Activated CD4-positive, alpha-beta T cell treated with anti-CD3 and anti-CD28 coated beads for 1 hour (primary cell): ENCODE data around the gene CHI3L1.
"Not testable (repeated sequence)": the region's sequence is repeated elsewhere in the genome, so short reads cannot be mapped to it uniquely, and the experiment has no call there.

Experiments used
- DNase-seq: peaks from one replicate; pipeline ENCODE4 v3.0.0-alpha.2; 2020

Gene CHI3L1

GRCh38 chr1:203186446-203187303 is at the start of gene CHI3L1:
TSS of gene CHI3L1 (minus strand) at chr1:203186704. CDS start at chr1:203186623, 81 bp downstream.
- DNase-seq: no peak

DNA sequence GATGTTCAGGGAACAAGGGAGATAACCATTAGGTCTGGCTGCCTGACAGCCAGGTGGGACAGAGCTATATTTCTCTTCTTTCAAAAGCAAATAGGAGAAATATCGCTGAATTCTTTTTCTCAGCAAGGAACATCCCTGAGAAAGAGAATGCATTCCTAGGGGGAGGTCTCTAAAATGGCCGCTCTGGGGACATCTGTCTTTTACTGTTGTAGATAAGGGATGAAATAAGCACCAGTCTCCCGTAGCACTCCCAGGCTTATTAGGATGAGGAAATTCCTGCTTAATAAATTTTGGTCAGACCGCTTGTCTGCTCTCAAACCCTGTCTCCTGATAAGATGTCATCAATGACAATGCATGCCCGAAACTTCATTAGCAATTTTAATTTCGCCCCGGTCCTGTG is 48.4 kb upstream of the CHI3L1 start:
- DNase-seq: not testable (repeated sequence)

DNA sequence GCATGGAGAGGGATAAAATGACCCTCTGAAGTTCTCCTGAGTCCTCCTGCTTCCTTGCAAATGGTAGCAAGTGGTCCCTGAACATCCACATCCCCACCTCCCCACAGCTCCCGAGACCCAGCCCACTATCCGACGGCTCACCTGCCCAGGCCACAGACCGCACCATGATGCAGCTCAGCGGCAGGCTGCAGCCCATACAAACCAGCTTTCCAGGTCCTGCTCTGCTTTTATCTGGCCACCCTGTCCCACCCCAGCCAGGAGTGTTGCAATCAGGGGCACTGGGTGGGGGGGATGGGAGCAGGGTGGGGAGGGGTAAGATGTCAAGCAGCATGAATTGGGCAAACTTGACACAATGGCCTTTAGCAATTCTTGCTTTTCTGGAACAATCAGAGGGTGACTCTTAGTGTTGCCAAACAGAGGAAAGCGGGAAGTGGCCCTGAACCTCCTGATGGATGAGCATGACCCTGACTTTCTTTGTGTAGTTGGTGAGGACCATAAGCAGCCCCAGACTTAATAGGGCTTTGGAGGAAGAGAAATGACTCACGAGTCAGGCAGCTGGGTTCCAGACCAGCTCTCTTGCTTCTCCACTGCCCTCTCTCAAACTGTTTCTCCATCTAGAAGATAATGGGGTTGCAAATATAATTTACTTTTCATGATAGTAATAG is 43.1 kb upstream of the CHI3L1 start, which contains the start of gene CHIT1:
Gene CHIT1, minus strand, starts transcription at position 203 of the 665 bp plus-strand sequence. Its CDS starts 37 bp downstream, at position 166.
- DNase-seq: no peak

GRCh38 chr1:203228670-203229069 is 42.2 kb upstream of the CHI3L1 start:
- DNase-seq: no peak

DNA sequence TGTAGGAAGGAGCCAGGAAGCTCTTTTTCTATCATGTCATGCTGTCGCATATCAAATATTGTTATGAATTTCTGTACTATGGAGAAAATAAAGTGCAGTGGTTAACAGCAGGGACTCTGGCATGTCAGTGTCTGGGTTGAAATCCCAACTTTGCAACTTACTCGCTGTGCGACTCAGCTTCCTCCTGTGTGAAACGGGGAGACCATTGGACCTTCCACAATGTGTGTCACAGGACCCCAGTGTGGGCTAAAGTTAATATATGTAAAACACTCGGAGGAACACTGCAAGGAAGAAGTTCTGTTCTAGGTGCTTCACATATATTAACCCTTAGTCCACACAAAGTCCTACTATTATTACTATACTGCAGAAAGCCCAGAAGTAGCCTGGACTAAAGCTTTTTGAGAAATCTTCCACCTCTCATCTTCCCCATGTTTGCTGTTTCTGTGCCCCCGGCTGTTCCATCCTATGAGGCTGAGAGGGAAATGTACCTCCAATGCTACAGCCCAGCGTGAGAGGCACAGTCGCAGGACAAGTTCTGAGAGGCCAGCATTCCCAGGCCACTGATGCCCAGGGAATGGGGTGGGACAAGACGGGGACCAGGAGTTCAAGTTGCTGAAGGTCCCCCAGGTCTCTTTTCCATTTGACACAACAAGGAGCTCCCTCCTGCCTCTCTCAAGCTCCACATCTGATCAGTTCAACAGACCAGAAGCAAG is 41.0 kb upstream of the CHI3L1 start:
- no peak for DNase-seq

DNA sequence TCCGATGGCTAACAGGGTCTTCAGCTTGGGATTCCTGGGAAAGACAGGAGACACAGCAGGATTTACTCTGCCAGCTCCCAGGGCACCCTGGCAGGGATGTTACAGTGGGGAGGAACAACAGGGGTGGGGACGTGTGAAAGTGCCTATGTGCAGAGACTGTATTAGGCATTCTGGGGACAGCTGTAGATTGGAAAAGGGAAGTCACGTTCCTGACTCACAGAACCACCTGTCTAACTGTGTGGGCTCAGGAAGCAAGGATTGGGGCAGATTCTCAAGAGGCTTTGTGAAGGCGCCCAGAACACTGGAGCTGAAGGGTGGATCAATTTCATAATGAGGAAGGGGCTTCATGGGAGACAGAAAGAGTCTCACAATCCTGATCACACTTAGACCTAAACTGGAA is 38.6 kb upstream of the CHI3L1 start:
- no peak for DNase-seq

DNA sequence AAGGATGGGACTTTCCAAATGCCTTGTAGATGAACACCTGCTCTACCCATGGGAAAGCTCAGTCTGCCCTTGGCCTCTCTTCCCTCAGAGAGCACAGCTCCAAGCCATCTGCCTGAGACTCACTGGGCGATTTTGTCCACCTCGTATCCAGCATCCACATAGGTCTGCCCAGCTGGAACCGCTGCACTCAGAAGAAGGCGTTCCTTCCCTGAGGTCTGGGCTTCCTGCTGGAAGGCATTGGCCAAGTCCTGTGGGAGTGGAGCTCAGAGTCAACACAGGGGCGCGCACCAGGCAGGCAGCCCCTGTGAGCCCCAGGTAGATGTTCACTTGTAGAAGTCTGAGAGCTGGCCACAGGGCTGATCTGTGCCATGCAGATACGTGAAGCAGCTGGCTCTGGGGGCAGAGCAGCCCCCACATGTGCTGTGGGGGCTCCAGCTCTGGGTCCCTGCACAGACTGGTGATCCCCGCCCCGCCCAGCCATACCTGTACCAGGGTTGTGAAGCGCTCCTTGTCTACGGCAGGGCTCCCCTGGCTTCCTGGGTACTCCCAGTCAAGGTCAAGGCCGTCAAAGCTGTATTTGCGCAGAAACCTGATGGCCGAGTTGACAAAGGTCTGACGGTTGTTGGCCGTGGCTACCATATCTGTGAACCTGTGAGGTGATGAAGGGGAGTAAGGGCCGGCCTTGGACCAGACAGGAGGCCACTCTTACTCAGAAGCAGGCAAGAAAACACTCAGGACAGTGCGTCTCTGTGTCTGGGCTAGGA is 36.7 kb upstream of the CHI3L1 start:
- no peak for DNase-seq

DNA sequence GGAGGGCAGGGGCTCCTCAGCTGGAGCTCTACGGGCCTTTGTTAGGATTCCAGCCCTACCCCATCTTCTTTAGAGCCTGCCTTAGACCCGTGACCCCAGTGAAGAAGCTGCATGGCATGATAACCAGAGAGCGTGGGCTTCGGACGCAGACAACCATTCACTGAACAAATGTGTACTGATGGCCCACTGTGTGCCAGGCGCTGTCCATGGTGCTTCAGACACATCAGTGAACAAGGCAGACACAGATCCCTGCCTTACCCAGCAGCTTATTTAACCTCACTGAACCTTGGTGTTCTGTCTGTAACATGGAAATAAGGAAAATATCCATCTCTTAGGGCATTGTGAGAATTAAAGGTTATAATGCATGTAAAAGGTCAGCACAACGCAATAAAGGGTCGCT is 33.4 kb upstream of the CHI3L1 start:
- DNase-seq: no peak

DNA sequence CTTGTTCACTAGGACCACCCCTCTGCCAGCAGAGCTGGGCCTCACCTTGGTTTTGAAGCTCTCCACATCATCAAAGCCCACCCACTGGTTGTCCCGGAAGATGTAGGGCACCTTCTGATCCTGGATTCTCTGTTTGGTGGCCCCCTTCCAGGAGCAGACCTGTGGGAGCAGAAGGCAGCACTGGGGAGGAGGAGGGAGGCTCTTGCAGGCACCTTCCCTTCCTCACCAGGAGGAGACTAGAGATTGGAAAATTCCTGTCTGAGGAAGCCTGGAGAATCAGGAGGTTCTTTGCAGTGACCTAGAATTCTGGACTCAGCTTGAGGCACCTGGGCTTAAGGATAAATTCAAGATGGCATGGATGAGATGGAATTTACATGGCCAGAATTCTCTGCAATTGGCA is 32.7 kb upstream of the CHI3L1 start:
- DNase-seq: no peak

DNA sequence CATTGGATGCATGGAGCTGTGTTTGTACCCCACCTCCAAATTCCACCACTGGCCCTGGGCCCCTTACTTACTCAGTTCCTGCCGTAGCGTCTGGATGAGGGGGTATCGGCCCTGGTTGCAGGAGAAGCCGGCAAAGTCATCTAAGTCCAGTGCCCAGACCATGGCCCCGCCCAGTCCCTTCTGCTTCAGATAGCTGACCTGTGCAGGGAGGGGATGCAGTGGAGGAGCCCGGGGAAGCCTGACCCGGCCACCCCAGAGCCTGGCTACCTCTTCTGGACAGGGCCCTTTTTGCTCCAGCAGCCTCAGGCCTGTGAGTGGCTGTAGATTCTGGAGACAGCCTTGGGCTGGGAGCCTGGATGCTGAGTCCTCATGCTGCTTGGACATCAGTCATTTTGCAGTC is 31.2 kb upstream of the CHI3L1 start:
- DNase-seq: no peak

DNA sequence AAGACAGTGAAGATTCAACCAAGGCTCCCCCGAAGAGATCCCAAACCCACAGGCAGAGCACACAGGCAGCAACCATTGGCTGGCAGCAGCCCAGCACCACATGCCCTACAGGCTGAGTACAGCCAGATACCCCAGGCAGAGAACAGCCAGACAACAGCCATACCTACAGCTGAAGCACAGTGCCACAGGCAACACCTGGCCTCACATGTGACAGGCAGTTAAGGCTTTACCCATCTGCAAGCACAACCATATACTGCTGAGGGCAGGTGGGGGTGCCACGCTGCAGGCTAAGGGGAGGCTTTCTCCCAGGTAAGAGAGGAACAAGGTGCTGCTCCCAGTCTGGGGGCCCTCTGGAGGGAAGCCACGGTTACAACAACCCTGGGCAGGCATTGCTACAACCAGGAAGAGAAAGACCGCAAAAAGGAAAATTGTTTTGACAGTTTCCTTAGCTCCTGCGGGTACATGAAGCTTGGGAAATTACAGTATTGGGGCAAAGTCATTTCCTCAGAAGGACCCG is 30.7 kb upstream of the CHI3L1 start:
- DNase-seq: no peak

- peak; percentile 20 for DNase-seq
Measured at GRCh38 chr1:203216274-203217138, 30.0 kb upstream of the CHI3L1 start.

DNA sequence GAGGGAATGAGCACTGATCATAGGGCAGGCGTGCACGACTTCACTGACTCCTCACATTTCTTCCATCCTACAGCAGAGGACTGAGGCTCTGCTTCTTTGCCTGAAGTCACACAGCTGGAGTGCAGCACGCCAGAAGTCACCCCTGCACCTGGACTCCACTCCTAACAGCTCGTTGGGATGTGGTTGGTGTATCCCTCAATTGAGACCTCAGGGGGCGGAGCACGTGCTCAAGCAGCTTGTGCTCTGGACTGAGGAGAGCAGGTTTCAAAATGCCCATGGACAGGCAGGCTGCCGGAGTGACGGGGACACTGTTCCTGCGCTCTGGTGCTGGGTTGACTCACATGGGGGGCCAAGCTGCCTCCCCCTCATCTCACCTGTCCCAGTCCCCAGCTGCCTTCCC is 29.1 kb upstream of the CHI3L1 start:
- DNase-seq: no peak

DNA sequence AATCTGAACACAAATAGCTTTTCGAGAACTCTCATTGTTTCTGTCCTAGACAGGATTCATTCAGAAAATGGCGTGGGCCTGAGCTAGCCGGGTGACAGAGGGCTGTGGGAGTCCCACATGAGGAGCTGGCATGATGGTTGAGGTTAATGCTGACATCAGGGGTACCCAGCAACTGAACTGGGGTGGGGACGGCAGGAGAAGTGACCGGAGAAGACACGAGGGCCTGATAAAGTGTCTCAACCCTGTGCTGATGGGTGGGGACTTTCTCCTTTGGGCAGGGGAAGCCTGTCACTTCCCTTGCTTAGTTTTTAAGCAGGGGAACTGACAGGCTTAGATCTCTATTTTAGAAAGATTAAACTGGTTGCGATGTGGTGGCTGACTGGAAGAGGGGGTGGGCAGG is 28.4 kb upstream of the CHI3L1 start:
- DNase-seq: no peak

GRCh38 chr1:203213126-203213525 is 26.6 kb upstream of the CHI3L1 start:
- no peak for DNase-seq

DNA sequence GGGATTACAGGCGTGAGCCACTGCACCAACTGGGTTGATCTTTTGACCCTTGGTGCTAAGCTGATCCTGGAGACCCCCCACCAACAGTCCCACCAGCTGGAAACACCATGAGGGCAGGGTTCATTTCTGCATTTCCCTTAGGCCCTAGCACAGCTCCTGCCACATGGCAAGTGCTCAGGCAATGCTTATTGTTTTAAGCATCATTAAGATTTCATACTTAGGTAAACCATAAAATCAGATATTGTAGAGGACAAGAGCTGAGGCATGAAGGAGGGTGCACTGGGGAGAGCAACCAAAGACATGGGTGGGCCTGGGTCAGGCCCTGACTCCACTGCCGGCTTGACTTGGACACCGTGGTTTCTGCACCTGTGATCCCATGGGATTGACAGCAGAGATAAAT is 25.3 kb upstream of the CHI3L1 start:
- DNase-seq: no peak

DNA sequence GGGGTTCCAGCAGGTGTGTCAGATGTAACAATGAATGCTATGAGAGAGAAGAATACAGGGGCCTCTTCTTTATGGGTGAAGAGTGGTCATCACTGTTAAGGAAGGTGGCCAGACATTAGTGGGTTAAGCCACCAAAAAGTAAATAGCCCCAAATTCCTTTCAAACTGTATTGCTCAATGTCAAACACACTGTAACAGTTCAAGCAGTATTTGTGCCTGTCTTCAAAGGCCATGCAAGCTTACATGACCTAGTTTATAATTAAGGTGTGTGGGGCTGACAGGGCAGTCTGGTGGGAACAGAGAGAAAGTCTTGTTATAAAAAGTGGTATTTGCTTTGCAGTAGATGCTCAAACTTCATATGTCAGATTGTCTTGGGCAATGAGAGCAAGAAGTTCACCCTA is 24.5 kb upstream of the CHI3L1 start:
- no peak for DNase-seq

- no peak for DNase-seq
Measured at GRCh38 chr1:203210350-203210749, 23.8 kb upstream of the CHI3L1 start.

- DNase-seq: no peak
Measured at GRCh38 chr1:203208181-203208580, 21.7 kb upstream of the CHI3L1 start.

- no peak for DNase-seq
Measured at GRCh38 chr1:203207751-203208150, 21.2 kb upstream of the CHI3L1 start.

DNA sequence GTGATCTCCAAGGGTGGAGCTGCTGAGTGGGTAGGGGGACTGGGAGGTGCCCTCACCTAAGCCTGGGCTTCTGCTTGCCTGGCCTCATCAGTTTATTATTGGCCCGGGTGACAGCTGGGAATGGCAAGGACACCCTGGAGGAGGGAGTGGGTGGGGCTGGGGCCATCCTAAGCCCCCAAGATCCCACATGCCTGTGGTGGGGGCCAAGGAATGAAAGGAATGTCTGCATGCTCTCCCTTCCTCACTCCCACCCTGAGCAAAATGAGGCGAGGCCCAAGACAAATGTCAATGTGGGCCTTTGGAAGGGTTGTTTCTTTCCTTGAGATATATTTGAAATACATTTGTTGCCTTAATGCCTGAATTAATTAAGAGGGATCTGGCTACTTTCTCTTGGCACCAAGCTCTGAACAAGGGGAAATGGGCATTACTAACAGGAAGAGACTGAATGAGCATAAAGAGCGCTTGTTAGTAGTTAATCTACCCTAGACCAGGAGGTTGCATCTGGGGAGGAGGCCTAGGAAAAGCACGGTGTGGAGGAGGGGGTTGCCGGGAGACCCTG is 19.7 kb upstream of the CHI3L1 start:
- DNase-seq: no peak
